AG10803 (cell line): ENCODE data around the gene NDUFA13.

Source experiments
- DNase-seq: peaks from one replicate; pipeline ENCODE4 v3.0.0; 2010; ENCODE audit warnings: low read depth
- H3K4me3 ChIP-seq: 2 replicates; pipeline ENCODE4 v1.5.1; 2011; ENCODE audit warnings: mild to moderate bottlenecking, low read length, control low read depth
- CTCF ChIP-seq: conservative IDR thresholded peaks from 2 replicates; pipeline ENCODE4 v1.5.1; 2011; ENCODE audit warnings: mild to moderate bottlenecking, low read length, control low read depth, inconsistent platforms

NDUFA13 gene

GRCh38 chr19:19498255-19498991, 17.6 kb upstream of the NDUFA13 start:
- no peak for DNase-seq
- no peak for TF ChIP-seq CTCF
- no peak overlapping the region for H3K4me3 ChIP-seq

- DNase-seq = no peak
- no peak for TF ChIP-seq CTCF
- no peak overlapping the region for H3K4me3 ChIP-seq
Observed at GRCh38 chr19:19499272-19499995, 16.6 kb upstream of the NDUFA13 start.

GRCh38 chr19:19500975-19501644, 14.9 kb upstream of the NDUFA13 start:
- DNase-seq = no peak
- no peak for TF ChIP-seq CTCF
- no peak overlapping the region for H3K4me3 ChIP-seq

GRCh38 chr19:19501798-19502197, 14.2 kb upstream of the NDUFA13 start:
- no peak for TF ChIP-seq CTCF

GRCh38 chr19:19502281-19502680, 13.7 kb upstream of the NDUFA13 start:
- no peak for DNase-seq
- TF ChIP-seq CTCF = no peak
- H3K4me3 ChIP-seq = no peak overlapping the region

More at GRCh38 chr19:19501798-19502197, 14.2 kb upstream of the NDUFA13 start:
- H3K4me3 ChIP-seq = no peak overlapping the region
- DNase-seq = no peak

- DNase-seq = no peak
- H3K4me3 ChIP-seq = no peak overlapping the region
- no peak for TF ChIP-seq CTCF
Observed at GRCh38 chr19:19502808-19503602, 13.0 kb upstream of the NDUFA13 start.
